Erythroblast (primary cell): ENCODE results near the gene LRRC8C.

Experiments
- GATA1 ChIP-seq: IDR thresholded peaks from 2 replicates; pipeline ENCODE4 v1.6.1; 2011; ENCODE audit warnings: low read depth, mild to moderate bottlenecking, control low read depth, low read length, moderate library complexity
- POLR2A ChIP-seq: IDR thresholded peaks from 2 replicates; pipeline ENCODE4 v1.6.1; 2011; ENCODE audit warnings: mild to moderate bottlenecking, low read length

DNA sequence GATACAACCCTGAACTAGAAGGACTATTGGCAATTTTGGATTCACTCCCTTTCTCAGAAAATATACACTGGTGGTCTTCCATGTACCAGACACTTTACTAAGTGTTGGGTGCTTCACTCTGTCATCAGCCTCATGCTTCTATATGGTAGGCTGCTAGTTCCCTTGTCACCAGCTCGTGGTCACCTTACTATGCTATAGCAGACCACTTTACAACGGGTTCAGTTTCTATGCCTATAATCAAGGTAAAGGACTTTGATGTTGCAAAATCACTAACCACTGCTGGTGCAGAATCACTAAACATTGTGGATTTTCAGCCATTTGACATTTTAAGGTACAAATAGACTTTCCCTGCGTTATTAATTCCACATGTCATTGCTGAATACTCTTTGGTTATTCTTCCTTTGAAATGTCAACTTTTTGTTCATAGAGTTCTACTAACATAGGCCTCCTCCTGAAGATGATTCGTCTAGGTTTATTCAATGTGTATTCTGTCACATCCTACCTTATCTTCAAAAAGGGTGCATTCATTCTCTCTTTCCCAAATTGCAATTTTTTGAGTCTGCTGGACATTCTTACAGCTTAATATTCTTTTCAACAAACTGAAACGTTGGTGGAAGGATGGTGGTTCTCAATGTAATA lies 78.3 kb downstream of the LRRC8C start:
- TF ChIP-seq POLR2A (no peak), GATA1 (no peak)
